ENCODE measurements around the gene TNNT1.

Gene TNNT1

DNA sequence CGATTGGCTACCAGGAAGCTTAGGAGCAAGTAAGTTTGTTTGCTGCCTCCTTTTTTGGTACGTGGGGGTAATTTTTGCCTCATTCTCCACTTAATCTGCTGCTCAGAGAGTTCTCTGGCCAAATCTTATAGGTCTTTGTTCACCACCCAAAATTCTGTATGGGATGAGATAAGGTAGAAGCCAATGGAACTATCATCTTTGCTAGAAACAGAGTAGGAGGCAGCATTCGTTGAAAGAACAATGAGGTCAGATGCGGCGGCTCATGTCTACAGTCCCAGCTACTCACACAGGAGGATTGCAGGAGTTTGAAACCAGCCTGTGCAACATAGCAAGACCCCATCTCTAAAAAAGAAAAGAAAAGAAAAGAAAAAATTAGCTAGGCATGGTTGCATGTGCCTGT is 22.4 kb upstream of the TNNT1 start:
- Histone ChIP-seq H3K9me3 (ENCODE audit: control insufficient read depth, low read length) (no peaks in the 10 kb centered on the region), H3K4me3 (ENCODE audit: insufficient read depth, low read depth, low read length) (no peak overlapping the region), H3K27me3 (ENCODE audit: control insufficient read depth, insufficient read depth, low read length, poor library complexity, severe bottlenecking) (peaks cover 61% of the 10 kb centered on the region), H3K4me1 (ENCODE audit: control insufficient read depth, insufficient read depth, low read length) (peaks cover 8% of the 10 kb centered on the region), H3K27ac (ENCODE audit: insufficient read depth, low read depth, low read length, poor library complexity, severe bottlenecking) (no peak overlapping the region), H3K36me3 (ENCODE audit: control insufficient read depth, insufficient read depth, low read length) (no peaks in the 10 kb centered on the region)
- 87 to 88% methylated on average over 5 of the region's 5 CpGs for WGBS, 2 experiments

DNA sequence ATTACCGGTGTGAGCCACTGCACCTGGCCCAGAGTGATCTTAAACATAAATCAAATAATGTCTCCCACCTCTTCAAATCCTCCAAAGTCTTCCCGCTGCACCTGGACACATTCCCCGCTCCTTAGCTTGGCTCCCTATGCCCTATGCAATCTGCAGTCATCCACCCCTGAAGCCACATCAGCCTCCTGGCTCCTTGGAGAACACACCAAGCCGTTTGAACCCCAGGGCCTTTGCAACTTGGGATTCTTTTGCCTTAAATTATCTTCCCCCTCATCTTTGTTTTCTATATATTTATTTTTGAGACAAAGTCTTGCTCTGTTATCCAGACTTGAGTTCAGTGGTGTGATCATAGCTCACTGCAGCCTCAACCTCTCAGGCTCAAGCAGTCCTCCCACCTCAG is 20.1 kb upstream of the TNNT1 start:
- Histone ChIP-seq H3K4me1 (ENCODE audit: control insufficient read depth, insufficient read depth, low read length) (peaks cover 8% of the 10 kb centered on the region), H3K36me3 (ENCODE audit: control insufficient read depth, insufficient read depth, low read length) (no peaks in the 10 kb centered on the region), H3K27ac (ENCODE audit: insufficient read depth, low read depth, low read length, poor library complexity, severe bottlenecking) (no peak overlapping the region), H3K27me3 (ENCODE audit: control insufficient read depth, insufficient read depth, low read length, poor library complexity, severe bottlenecking) (peaks cover 59% of the 10 kb centered on the region), H3K4me3 (ENCODE audit: insufficient read depth, low read depth, low read length) (no peak overlapping the region), H3K9me3 (ENCODE audit: control insufficient read depth, low read length) (no peaks in the 10 kb centered on the region)
- WGBS, 2 experiments, result 79 to 82% methylated on average over 4 of the region's 4 CpGs

DNA sequence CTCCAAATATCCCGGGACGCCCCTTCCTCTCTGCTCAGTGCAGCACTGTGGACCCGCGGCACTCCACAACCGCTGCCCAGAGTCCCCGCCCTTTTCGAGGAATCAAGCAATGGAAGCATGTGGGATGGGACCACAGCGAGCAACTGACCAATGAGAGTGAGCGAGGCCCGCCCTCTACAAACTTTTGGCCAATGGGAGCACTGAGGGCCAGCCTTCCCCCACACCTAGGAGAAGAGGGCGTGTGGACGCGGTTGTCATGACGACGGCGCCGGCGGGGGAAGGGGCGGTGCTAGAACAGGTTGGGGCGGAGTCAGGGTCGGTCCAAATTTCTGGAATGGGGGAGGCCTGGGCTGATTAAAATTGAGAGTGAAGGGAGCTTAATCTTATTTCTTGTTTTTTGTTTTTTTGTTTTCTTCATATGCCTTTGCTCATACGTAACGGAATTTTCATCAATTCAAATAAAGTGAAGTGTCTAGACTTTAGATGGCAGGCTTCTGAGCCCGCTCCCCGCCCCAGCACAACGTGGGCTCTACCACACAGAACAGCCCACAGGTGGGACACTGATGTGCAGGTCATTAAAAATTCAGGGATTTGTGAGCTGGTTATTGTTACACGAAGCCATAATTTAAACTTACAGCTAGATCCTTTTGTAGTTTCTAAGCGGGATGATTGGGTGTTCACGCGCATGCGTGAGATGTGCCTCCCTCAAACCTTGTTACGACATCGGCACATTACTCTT is 17.7 kb upstream of the TNNT1 start, which contains the start of gene DNAAF3:
TSS of gene DNAAF3 (minus strand) at position 84 of the 739 bp plus-strand sequence. CDS start 200 bp downstream, outside the sequence.
- Histone ChIP-seq H3K36me3 (ENCODE audit: control insufficient read depth, insufficient read depth, low read length) (no peaks in the 10 kb centered on the region), H3K4me1 (ENCODE audit: control insufficient read depth, insufficient read depth, low read length) (no peaks in the 10 kb centered on the region), H3K27ac (ENCODE audit: insufficient read depth, low read depth, low read length, poor library complexity, severe bottlenecking) (peak within 1 kb of the TSS; percentile 73), H3K9me3 (ENCODE audit: control insufficient read depth, low read length) (no peaks in the 10 kb centered on the region), H3K27me3 (ENCODE audit: control insufficient read depth, insufficient read depth, low read length, poor library complexity, severe bottlenecking) (peaks cover 41% of the 10 kb centered on the region), H3K4me3 (ENCODE audit: insufficient read depth, low read depth, low read length) (peak within 1 kb of the TSS; percentile 70)
- WGBS, 2 experiments, result 5 to 6% methylated on average over 33 of the region's 33 CpGs

DNA sequence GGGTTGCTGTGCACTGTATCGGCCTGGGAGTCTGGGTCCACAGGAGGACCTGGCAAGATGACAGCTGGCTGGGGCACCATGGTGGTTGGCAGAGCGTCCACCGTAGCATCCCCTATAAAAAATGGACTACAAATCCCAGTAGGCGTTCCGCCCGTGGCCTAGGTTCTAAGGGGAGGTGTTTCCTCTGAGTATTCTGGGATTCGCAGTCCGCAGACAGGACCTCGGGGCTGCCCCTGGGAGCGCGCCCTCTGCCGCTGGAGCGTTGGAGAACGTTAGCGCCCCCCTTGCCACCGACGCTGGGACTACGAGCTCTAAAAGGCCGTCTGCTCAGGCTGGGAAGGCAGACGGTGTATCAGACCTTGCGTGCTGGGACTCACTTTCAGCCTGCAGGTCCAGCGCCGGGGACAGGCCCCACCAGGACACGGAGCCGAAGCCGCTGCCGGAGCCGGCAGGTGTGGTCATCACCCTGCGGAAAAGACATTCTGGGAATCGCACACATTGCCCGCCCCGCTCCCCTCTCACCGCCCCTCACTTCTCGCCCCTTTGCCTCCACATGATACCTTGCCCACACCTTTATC is 17.0 kb upstream of the TNNT1 start:
- Histone ChIP-seq H3K27ac (ENCODE audit: insufficient read depth, low read depth, low read length, poor library complexity, severe bottlenecking) (no peak overlapping the region), H3K9me3 (ENCODE audit: control insufficient read depth, low read length) (no peaks in the 10 kb centered on the region), H3K36me3 (ENCODE audit: control insufficient read depth, insufficient read depth, low read length) (no peaks in the 10 kb centered on the region), H3K4me3 (ENCODE audit: insufficient read depth, low read depth, low read length) (peak overlapping the region; percentile 70), H3K4me1 (ENCODE audit: control insufficient read depth, insufficient read depth, low read length) (no peaks in the 10 kb centered on the region), H3K27me3 (ENCODE audit: control insufficient read depth, insufficient read depth, low read length, poor library complexity, severe bottlenecking) (peaks cover 41% of the 10 kb centered on the region)
- 3% methylated on average over 34 of the region's 34 CpGs for WGBS, 2 experiments

DNA sequence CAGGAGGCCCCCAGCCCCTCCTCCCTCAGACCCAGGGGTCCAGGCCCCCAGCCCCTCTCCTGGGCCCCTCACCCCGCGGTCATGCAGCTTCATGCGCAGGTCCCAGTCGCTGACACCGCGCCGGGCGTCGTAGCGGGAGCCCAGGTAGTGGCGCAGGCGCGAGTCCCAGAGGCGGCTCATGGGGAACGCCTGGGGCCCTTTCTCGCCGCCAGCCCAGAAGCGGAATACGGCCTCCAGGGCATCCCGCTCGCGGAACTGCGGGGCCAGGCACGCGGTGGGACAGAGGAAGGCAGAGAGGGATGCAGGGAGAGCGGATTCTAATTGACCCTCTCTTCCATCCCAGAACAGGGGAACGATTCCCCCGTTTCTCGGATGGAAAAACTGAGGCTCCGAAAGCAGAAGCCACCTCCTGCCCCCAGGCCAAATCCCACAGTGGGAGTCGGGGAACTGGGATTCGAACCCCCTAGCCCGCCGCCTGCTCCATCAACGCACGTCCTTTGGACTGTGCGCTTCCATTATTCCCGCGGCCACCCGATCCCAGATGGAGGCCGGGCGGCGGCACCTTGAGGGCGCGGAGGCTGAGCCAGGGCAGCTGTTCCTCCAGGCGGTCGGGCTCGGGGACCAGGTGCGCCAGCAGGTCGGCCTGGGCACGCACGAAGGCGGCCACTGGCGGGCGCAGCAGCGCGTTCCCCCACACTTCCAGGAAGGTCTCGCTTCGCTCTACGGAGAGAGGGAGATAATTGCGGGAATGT is 12.7 kb upstream of the TNNT1 start:
- 92% methylated on average over 54 to 58 of the region's 61 CpGs for WGBS, 2 experiments

DNA sequence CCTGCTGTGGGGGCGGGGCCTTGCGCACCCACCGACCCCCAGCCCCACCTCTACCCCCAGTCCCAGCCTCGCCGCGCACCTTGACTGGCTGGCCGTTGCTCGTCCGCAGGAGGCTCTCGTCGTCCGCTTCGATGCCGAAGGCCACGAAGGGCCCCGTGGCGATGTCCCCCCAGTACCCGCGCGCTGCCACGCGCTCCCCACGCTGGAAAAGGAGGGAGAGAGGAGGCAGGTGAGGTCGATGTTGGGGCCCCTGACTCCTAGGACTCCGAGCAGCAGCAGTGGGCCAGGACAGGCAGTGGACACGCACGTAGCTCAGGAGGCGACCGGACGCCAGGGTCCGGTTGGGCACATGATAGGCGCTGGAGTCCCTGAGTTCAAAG is 12.0 kb upstream of the TNNT1 start:
- Histone ChIP-seq H3K36me3 (ENCODE audit: control insufficient read depth, insufficient read depth, low read length) (no peaks in the 10 kb centered on the region), H3K27ac (ENCODE audit: insufficient read depth, low read depth, low read length, poor library complexity, severe bottlenecking) (no peak overlapping the region), H3K27me3 (ENCODE audit: control insufficient read depth, insufficient read depth, low read length, poor library complexity, severe bottlenecking) (peaks cover 13% of the 10 kb centered on the region), H3K9me3 (ENCODE audit: control insufficient read depth, low read length) (no peaks in the 10 kb centered on the region), H3K4me3 (ENCODE audit: insufficient read depth, low read depth, low read length) (no peak overlapping the region), H3K4me1 (ENCODE audit: control insufficient read depth, insufficient read depth, low read length) (peaks cover 17% of the 10 kb centered on the region)
- WGBS, 2 experiments, result 41 to 46% methylated on average over 32 of the region's 32 CpGs

More for the DNA sequence above, 12.7 kb upstream of the TNNT1 start:
- peaks cover 17% of the 10 kb centered on the region for H3K4me1 ChIP-seq (ENCODE audit: control insufficient read depth, insufficient read depth, low read length)
- no peak overlapping the region for H3K27ac ChIP-seq (ENCODE audit: insufficient read depth, low read depth, low read length, poor library complexity, severe bottlenecking)
- no peaks in the 10 kb centered on the region for H3K36me3 ChIP-seq (ENCODE audit: control insufficient read depth, insufficient read depth, low read length)
- no peaks in the 10 kb centered on the region for H3K9me3 ChIP-seq (ENCODE audit: control insufficient read depth, low read length)
- no peak overlapping the region for H3K4me3 ChIP-seq (ENCODE audit: insufficient read depth, low read depth, low read length)
- H3K27me3 ChIP-seq (ENCODE audit: control insufficient read depth, insufficient read depth, low read length, poor library complexity, severe bottlenecking), result peaks cover 13% of the 10 kb centered on the region

DNA sequence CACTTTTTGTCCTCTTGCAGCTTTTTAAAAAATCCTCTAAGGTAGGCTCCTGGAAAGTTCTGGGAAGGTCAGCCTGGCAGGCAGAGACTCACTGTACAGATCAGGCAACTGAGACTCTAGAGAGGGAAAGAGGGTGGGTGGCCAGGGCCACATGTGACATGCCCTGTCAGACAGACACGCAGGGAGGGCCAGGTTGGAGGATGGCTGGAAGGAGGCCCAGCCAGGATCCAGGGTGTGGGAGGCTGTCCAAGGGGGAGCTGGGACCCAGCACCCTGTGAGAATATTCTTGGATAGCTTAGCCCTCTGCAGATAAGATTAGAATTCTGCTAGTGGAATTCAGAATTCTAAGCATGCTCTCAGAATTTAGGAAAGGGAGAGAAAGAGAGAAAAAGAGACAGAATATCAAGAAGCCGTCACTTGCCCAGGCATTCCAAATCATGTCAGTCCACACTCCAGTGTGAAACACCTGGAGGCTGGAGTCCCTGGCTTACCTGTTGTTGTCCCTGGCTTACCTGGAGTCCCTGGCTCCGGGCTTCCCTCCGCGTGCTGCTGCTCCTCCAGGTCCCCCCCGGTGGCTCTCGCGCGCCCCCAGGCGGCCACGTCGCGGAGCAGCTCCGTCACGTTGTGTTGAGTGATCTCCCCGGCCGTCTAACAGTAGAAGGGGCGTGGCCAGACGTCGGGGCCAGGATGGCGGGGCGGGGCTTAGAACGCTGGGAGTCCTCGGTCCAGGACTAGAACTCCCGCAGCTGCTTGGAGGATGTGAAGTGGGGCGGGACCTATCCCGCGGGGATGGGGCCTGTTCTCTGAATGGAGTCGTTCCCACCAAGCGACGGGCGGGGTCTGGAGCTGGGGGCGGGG is 11.4 kb upstream of the TNNT1 start:
- Histone ChIP-seq H3K36me3 (ENCODE audit: control insufficient read depth, insufficient read depth, low read length) (no peaks in the 10 kb centered on the region), H3K27ac (ENCODE audit: insufficient read depth, low read depth, low read length, poor library complexity, severe bottlenecking) (no peak overlapping the region), H3K27me3 (ENCODE audit: control insufficient read depth, insufficient read depth, low read length, poor library complexity, severe bottlenecking) (peaks cover 13% of the 10 kb centered on the region), H3K9me3 (ENCODE audit: control insufficient read depth, low read length) (no peaks in the 10 kb centered on the region), H3K4me3 (ENCODE audit: insufficient read depth, low read depth, low read length) (no peak overlapping the region), H3K4me1 (ENCODE audit: control insufficient read depth, insufficient read depth, low read length) (peaks cover 17% of the 10 kb centered on the region)
- 4 to 5% methylated on average over 33 of the region's 33 CpGs for WGBS, 2 experiments

DNA sequence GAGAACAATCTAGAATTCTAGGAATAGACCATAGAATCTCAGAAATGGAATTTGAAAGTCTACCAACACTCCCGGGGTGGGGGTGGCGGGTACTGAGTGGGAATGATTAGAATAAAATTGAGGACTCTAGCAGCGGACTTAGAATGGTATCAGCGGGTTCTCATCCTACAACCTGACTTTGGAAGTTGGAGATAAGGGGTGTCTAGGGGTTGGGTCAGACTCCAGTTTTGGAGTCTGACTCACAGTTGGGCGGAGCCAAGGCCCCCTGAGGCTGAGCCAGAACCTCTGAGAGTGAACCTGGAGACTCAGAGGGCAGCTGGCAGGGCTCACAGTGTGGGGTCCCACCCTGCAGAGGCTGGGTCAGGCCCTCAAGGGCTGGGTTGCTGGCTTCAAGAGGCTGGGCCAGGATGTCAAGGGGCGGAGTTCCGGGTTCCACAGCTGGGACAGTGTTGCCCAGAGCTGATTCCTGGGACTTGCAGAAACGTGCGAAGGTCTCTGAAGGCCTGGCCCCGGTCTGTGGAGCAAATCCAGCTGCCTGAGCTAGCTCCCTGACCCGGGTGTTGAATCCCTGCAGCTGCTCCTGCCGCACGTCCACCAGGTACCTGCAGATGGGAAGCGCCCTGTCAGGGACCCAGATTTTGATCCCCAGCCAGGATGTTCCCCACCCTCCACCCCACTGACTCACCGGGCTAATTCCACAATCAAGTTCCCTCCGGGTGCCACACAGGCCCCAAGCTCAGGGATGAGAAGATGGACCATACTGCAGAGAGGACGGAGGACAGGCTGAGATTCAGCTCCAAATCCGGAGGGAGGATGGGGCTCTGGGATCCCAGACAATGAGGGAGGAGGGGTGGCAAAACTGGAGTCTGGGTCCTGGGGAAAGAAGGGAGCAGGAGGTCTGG is 10.1 kb upstream of the TNNT1 start:
- H3K36me3 ChIP-seq (ENCODE audit: control insufficient read depth, insufficient read depth, low read length), result no peaks in the 10 kb centered on the region
- WGBS, 2 experiments, result 66 to 72% methylated on average over 18 of the region's 18 CpGs
- no peak overlapping the region for H3K27ac ChIP-seq (ENCODE audit: insufficient read depth, low read depth, low read length, poor library complexity, severe bottlenecking)
- H3K4me1 ChIP-seq (ENCODE audit: control insufficient read depth, insufficient read depth, low read length), result peaks cover 17% of the 10 kb centered on the region
- H3K9me3 ChIP-seq (ENCODE audit: control insufficient read depth, low read length), result no peaks in the 10 kb centered on the region
- peaks cover 13% of the 10 kb centered on the region for H3K27me3 ChIP-seq (ENCODE audit: control insufficient read depth, insufficient read depth, low read length, poor library complexity, severe bottlenecking)
- H3K4me3 ChIP-seq (ENCODE audit: insufficient read depth, low read depth, low read length), result no peak overlapping the region

DNA sequence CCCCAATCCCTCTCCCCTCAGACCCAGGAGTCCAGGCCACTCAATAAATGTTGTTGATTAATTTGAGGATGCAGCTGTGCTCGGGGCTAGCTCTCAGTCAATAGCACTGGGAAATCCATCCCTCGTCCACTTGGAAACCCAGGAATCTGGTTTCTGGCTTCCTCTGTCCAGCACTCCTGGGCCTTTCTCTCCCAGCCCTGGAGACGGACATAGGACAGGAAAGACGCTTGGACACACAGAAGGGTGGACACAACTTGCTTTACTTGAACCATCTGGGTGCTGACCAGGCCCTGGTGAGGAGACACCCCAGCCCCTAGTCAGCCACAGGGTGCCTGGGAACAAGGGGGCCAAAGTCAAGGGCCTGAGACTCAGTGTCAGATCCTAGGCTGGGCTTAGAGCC is 9.4 kb upstream of the TNNT1 start:
- Histone ChIP-seq H3K27me3 (ENCODE audit: control insufficient read depth, insufficient read depth, low read length, poor library complexity, severe bottlenecking) (peaks cover 13% of the 10 kb centered on the region), H3K9me3 (ENCODE audit: control insufficient read depth, low read length) (no peaks in the 10 kb centered on the region), H3K4me1 (ENCODE audit: control insufficient read depth, insufficient read depth, low read length) (peaks cover 17% of the 10 kb centered on the region), H3K4me3 (ENCODE audit: insufficient read depth, low read depth, low read length) (no peak overlapping the region), H3K36me3 (ENCODE audit: control insufficient read depth, insufficient read depth, low read length) (no peaks in the 10 kb centered on the region), H3K27ac (ENCODE audit: insufficient read depth, low read depth, low read length, poor library complexity, severe bottlenecking) (no peak overlapping the region)
- WGBS, 2 experiments, result 86 to 89% methylated on average over 4 of the region's 4 CpGs

Data from ectodermal cell (in vitro differentiated cells).